Stimulated activated CD8-positive, alpha-beta memory T cell treated with anti-CD3 and anti-CD28 coated beads, Interleukin-12 subunit alpha, Interleukin-12 subunit beta, amount 100 ng/mL, for 24 hours (primary cell): Measurements from ENCODE around the gene RPUSD1.
"Not testable (repeated sequence)": the region's sequence is repeated elsewhere in the genome, so short reads cannot be mapped to it uniquely, and the experiment has no call there.

Experiments used
- DNase-seq: peaks from one replicate; pipeline ENCODE4 v3.0.0-alpha.2; 2020; ENCODE audit errors: extremely low read depth

Gene RPUSD1

GRCh38 chr16:787978-788398, at the start of gene RPUSD1:
Gene RPUSD1, minus strand, starts transcription at chr16:788381. Its CDS starts 644 bp downstream, at chr16:787737.
- DNase-seq = no peak

DNA sequence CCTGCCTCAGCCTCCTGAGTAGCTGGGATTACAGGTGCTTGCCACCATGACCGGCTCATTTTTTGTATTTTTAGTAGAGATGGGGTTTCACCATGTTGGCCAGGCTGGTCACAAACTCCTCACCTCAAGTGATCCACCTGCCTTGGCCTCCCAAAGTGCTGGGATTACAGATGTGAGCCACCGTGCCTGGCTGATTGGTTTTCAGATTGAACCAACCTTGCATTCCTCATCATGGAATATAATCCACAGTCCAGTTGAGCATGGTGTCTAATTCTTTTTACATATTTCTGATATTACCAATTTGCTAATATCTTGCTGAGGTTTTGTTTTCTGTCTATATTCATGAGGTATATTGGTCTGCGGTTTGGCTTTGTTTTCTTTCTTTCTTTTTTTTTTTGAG, 48.6 kb upstream of the RPUSD1 start:
- DNase-seq = not testable (repeated sequence)

- no peak for DNase-seq
Observed at GRCh38 chr16:836221-836620, 48.0 kb upstream of the RPUSD1 start.

- DNase-seq = no peak
Observed at GRCh38 chr16:835373-835772, 47.2 kb upstream of the RPUSD1 start.

- DNase-seq = no peak
Observed at GRCh38 chr16:833411-833810, 45.2 kb upstream of the RPUSD1 start.

DNA sequence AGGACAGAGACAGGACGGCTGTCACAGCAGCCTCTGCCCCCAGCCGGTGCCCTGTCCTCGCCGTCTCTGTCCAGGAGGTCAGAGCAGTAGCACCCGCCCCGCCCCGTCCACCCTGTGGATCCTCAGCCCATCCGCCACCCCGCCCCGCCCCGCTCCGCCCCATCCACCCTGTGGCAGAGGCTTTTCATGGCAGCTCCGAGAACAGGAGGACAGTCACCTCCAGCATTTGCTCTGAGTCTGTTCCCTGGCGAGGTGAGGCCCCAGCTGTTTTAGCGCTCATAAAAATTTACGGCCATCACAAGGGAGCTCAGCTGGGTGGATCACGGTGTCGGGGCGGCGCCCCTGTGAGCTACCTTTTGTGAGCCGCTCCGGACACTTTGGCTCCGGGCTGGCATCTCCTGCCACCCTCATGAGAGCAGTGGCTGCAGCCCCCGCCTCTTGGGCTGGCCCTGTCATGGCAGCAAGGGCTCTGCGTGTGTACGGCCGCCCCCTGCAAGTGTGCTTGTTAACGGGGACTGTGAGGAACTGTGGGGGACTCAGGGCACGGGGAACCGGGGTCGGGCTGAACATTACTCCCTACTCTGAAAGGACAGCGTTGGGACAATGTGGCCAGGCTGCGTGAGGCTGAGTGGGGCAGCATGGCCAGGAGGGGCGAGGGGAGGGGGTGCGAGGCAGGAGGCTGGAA, 44.6 kb upstream of the RPUSD1 start:
- no peak for DNase-seq

GRCh38 chr16:831571-832413, 43.6 kb upstream of the RPUSD1 start:
- no peak for DNase-seq

GRCh38 chr16:830871-831570, 42.8 kb upstream of the RPUSD1 start:
- DNase-seq = no peak

DNA sequence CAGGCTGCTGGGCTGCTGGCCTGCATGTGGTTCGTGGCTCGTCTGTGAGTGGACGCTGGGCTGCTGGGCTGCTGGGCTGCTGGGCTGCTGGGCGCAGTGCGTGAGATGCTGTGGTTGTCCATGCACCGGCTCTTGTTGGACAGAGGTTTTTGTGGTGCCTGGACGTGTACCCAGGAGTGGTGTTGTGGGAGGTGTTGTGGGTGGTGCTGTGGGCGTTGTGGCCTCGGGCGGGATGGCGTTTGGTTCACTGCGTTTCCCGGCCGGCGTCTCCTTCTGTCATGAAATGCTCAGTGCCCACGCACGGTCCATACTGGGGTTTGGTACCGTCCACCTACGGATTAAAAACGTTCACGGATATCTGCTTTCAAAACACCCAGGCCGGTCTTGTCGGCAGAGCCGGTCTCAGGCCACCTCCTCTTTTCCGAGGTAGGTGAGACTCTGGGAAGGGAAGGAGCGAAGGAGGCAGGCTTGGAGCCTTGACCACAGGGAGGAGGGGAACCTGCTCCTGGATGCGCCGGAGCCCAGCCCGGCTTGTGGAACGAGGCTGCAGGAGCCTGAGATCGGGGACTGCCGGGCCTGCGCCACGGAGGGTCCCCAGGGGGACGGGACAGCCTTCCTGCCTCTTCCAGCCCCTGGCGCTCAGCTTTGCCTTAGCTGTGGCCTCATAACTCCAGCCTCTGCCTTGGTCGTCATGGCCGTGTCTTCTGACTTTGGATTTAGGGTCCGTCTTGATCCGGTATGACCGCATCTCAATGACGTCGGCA, 42.1 kb upstream of the RPUSD1 start:
- DNase-seq = no peak

GRCh38 chr16:828891-829290, 40.7 kb upstream of the RPUSD1 start:
- no peak for DNase-seq

GRCh38 chr16:827513-827912, 39.3 kb upstream of the RPUSD1 start:
- no peak for DNase-seq

DNA sequence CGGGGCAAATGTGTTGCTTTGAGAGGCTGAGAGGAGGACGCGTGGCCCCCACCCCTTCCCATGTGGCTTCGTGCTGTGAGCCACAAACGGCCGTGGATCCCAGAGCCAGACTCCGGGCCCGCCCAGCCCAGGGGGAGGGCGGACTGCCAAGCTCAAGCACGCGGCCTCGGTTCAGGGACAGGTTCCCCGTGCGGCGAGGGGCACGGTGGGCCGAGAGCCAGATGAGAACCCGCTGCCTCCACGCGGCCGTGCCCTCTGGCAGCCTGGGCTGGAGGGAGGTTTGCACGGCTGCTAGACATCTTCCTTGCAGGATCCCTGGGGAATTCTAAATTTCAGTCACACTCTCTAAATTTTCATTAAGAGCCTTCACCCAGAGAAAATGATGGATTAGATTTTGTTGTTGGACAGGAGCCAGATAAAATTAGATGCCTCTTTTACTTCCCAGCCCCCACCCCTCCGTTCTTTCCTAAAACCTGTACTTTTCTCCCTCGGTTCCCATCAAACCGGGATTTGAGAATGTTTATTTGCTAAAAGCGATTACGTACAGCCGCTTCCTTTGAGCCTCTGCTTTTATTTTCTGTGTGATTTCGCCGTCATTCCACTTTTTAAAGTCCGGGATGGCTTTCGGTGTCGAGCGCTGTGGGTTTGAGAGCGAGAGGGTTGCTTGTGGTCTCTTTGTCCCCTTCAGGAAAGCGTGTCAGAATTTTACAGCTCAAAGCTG, 37.3 kb upstream of the RPUSD1 start:
- DNase-seq = no peak

DNA sequence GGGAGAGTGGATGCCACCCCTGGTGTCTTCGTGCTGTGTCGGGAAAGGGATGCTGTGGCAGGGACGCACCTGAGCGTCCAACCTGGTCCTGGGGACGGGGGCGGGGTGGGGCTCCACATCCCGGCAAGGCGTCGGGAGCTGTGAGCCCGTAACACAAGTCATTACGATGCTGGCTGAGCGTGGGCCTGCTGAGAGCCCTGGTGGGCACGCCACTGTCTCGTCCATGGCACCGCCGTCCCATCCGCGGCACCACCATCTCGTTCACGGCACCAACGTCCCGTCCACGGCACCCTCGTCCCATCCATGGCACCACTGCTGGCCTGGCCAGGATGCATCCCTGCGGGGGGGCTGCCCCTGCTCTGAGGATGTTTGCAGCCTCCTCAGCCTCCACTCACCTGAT, 36.4 kb upstream of the RPUSD1 start:
- DNase-seq = no peak

- no peak for DNase-seq
Observed at GRCh38 chr16:824194-824593, 36.0 kb upstream of the RPUSD1 start.

GRCh38 chr16:822909-823297, 34.7 kb upstream of the RPUSD1 start:
- no peak for DNase-seq

DNA sequence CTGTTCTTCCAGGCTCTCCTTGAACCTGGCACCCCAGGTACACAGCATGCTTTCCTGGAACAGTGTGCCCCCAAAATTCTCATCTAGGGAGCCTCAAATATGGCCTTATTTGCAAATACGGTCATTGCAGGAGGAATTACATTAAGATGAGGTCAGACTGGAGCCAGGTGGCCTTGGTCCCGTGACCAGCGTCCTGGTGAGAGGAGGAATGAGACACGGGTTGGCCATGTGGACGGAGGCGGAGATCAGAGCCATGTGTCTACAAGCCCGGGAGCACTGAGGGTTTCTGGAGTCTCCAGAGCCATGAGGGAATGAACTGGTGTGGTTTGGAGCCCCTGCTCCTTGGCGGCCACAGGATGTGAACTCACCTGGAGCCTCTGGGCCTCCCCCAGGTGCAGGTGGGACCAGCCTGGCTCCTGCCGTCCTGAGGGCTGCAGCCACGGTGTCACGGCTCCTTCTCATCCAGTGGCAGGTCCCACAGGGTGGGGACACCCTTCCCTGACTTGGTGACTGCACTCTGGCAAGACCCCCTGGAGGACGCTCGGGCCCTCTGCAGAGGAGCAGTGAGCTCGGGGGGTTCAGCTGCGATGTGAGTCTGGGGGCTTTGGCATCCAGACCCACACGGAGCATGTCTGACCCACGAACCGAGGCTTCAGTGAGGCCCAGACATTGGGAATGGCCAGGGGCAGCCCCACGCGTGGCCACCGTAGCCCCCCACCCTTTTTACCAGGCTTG, 34.2 kb upstream of the RPUSD1 start:
- DNase-seq = no peak

GRCh38 chr16:821751-822150, 33.6 kb upstream of the RPUSD1 start:
- DNase-seq = no peak

DNA sequence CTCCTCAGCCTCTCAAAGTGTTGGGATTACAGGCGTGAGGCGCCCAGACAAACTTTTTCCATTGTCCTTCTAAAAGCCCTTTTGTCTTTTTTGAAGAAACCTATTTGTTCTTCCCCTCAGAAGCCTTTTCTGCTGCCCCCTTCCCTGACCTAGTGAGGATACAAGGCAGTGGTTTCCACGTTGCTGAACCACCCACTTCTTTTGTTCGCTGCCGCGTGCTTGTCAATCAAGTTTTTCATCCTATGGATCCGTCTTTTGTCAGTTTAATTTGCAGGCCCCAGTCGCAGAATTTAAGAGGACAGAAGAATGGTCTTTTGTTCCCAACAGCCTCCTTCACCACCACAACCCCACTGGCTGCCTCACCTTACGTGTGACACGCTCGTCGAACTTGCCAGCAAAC, 32.6 kb upstream of the RPUSD1 start:
- DNase-seq = no peak

GRCh38 chr16:820044-820408, 31.8 kb upstream of the RPUSD1 start:
- DNase-seq = not testable (repeated sequence)

DNA sequence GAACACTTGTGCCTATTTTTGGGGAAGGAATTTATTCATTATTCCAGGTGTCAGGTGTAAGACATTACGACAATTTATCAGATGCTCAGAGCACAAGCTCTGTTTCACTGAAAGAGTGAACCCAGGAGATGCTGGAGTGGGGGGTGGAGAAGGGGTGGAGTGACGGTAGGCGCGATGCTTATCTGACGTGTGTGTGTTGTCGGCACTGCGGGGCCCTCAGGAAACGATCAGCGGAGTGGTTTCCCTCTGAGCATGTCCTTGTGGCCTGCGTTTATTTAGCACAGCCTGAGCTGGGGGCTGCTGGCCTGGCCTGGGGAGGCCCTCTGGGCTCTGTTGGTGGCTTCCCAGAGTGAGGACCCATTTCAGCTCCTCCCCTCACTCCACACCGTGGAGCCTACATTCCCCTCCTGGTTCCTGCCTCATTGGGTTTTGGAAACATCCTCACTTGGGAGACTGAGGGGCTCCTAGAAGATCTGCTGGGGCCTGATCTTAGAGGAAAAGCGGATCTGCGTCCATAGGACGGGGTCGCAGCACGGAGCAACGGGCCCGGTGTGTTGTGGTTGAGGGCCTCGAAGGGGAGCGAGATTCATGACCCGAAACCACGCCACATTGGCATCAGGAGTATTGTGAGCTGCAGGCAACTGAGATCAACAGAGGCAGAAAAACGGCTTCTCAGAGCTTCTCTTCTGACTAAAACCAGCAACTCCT, 31.3 kb upstream of the RPUSD1 start:
- no peak for DNase-seq
